GM12865 (cell line): Measurements from ENCODE around the gene SRCIN1.

ENCODE experiments used
- DNase-seq: peaks from one replicate; pipeline ENCODE4 v3.0.0; 2010; ENCODE audit warnings: low read depth
- H3K4me3 ChIP-seq: 2 replicates; pipeline ENCODE4 v1.5.1; 2011; ENCODE audit warnings: mild to moderate bottlenecking, low read depth, low read length, control low read depth
- CTCF ChIP-seq: IDR thresholded peaks from 2 replicates; pipeline ENCODE4 v1.5.1; 2011; ENCODE audit warnings: low read length, control low read depth, low read depth, inconsistent platforms; ENCODE audit not compliant: insufficient read depth; ENCODE audit errors: missing control alignments

Gene SRCIN1

GRCh38 chr17:38549285-38549684, 56.5 kb downstream of the SRCIN1 start:
- no peak overlapping the region for H3K4me3 ChIP-seq
- no peak for DNase-seq
- no peak for TF ChIP-seq CTCF

GRCh38 chr17:38547444-38547843, 58.3 kb downstream of the SRCIN1 start:
- no peak for TF ChIP-seq CTCF
- no peak overlapping the region for H3K4me3 ChIP-seq
- no peak for DNase-seq

GRCh38 chr17:38546396-38546795, 59.4 kb downstream of the SRCIN1 start:
- no peak for TF ChIP-seq CTCF
- no peak overlapping the region for H3K4me3 ChIP-seq
- no peak for DNase-seq

GRCh38 chr17:38545531-38546225, 60.1 kb downstream of the SRCIN1 start:
- no peak overlapping the region for H3K4me3 ChIP-seq
- DNase-seq: no peak
- TF ChIP-seq CTCF: no peak

- TF ChIP-seq CTCF: no peak
- DNase-seq: no peak
- no peak overlapping the region for H3K4me3 ChIP-seq
These were observed 60.9 kb downstream of the SRCIN1 start for GRCh38 chr17:38544839-38545209.

- DNase-seq: no peak
- no peak for TF ChIP-seq CTCF
- no peak overlapping the region for H3K4me3 ChIP-seq
These were observed 61.4 kb downstream of the SRCIN1 start for GRCh38 chr17:38544175-38544838.
